Measurements from ENCODE around the gene HSD17B7. TPM values are rescaled to one million over a fixed set of nuclear protein-coding genes. Genes with fewer than 3 reads are reported as not detected.
A peak's percentile ranks its signal among the peaks of the same experiment; 100 is the strongest.
"Not testable (repeated sequence)": the region's sequence is repeated elsewhere in the genome, so short reads cannot be mapped to it uniquely, and the experiment has no call there.

Gene HSD17B7
- 8.4 TPM in 2 replicates for total RNA-seq (ENCODE audit: low replicate concordance)

- peak within 1 kb of the TSS; percentile 68 for H3K4me3 ChIP-seq (ENCODE audit: low read depth, low read length)
- DNase-seq (ENCODE audit: low read depth) = peak; percentile 37
Measured at GRCh38 chr1:162790303-162790984, at the start of gene HSD17B7. HSD17B7 (plus strand) TSS chr1:162790702; CDS start chr1:162790801, 99 bp downstream.

GRCh38 chr1:162740755-162741154 is 49.7 kb upstream of the HSD17B7 start:
- no peak overlapping the region for H3K4me3 ChIP-seq (ENCODE audit: low read depth, low read length)
- no peak for TF ChIP-seq CTCF (IDR thresholded peaks at IDR 0.05; ENCODE audit: insufficient read depth, low read length)
- DNase-seq (ENCODE audit: low read depth) = peak; percentile 16

GRCh38 chr1:162741574-162741973 is 48.9 kb upstream of the HSD17B7 start:
- no peak for DNase-seq (ENCODE audit: low read depth)
- TF ChIP-seq CTCF (IDR thresholded peaks at IDR 0.05; ENCODE audit: insufficient read depth, low read length) = no peak
- no peak overlapping the region for H3K4me3 ChIP-seq (ENCODE audit: low read depth, low read length)

GRCh38 chr1:162746264-162746942 is 44.1 kb upstream of the HSD17B7 start:
- not testable (repeated sequence) for DNase-seq (ENCODE audit: low read depth); H3K4me3 ChIP-seq (ENCODE audit: low read depth, low read length)

- no peak for TF ChIP-seq CTCF (IDR thresholded peaks at IDR 0.05; ENCODE audit: insufficient read depth, low read length)
- no peak overlapping the region for H3K4me3 ChIP-seq (ENCODE audit: low read depth, low read length)
- no peak for DNase-seq (ENCODE audit: low read depth)
Measured at GRCh38 chr1:162753001-162753658, 37.4 kb upstream of the HSD17B7 start.

- no peak for DNase-seq (ENCODE audit: low read depth)
- TF ChIP-seq CTCF (IDR thresholded peaks at IDR 0.05; ENCODE audit: insufficient read depth, low read length) = no peak
- no peak overlapping the region for H3K4me3 ChIP-seq (ENCODE audit: low read depth, low read length)
Measured at GRCh38 chr1:162753998-162754585, 36.4 kb upstream of the HSD17B7 start.

GRCh38 chr1:162755306-162755705 is 35.2 kb upstream of the HSD17B7 start:
- no peak overlapping the region for H3K4me3 ChIP-seq (ENCODE audit: low read depth, low read length)
- DNase-seq (ENCODE audit: low read depth) = no peak
- TF ChIP-seq CTCF (IDR thresholded peaks at IDR 0.05; ENCODE audit: insufficient read depth, low read length) = no peak

Measured in fibroblast of the aortic adventitia (primary cell).